Osteocyte (in vitro differentiated cells): Measurements from ENCODE around the gene ATP11C. TPM values are rescaled to one million over a fixed set of nuclear protein-coding genes. Genes with fewer than 3 reads are reported as not detected.

ENCODE experiments used
- DNase-seq: peaks from one replicate; pipeline ENCODE4 v3.0.0; 2021; ENCODE audit warnings: mixed read lengths; ENCODE audit not compliant: unreplicated experiment; ENCODE audit errors: extremely low spot score
- H3K27ac Mint-ChIP-seq: one replicate; pipeline ENCODE4 v1.8.0; 2021; ENCODE audit warnings: mild to moderate bottlenecking, mixed read lengths; ENCODE audit not compliant: unreplicated experiment
- H3K27me3 Mint-ChIP-seq: one replicate; pipeline ENCODE4 v1.8.0; 2021; ENCODE audit warnings: mixed read lengths; ENCODE audit not compliant: unreplicated experiment
- H3K36me3 Mint-ChIP-seq: one replicate; pipeline ENCODE4 v1.8.0; 2021; ENCODE audit warnings: mixed read lengths; ENCODE audit not compliant: unreplicated experiment
- H3K4me1 Mint-ChIP-seq: one replicate; pipeline ENCODE4 v1.8.0; 2021; ENCODE audit warnings: mixed read lengths; ENCODE audit not compliant: unreplicated experiment
- H3K4me3 Mint-ChIP-seq: one replicate; pipeline ENCODE4 v1.8.0; 2021; ENCODE audit warnings: mild to moderate bottlenecking, moderate library complexity, mixed read lengths; ENCODE audit not compliant: unreplicated experiment
- H3K9me3 Mint-ChIP-seq: one replicate; pipeline ENCODE4 v1.8.0; 2021; ENCODE audit warnings: mixed read lengths; ENCODE audit not compliant: unreplicated experiment
- total RNA-seq: library from RNA; stranded (reverse); gene quantifications from 2 replicates; pipeline ENCODE4 v1.2.1, GENCODE V29; 2021
- TF ChIP-seq, protein P1 (sequence below): fragments of 200-600 bp; sonication (generic); IDR thresholded peaks from 2 replicates; pipeline ENCODE4 v1.5.0; 2021; ENCODE audit warnings: antibody characterized with exemption, mild to moderate bottlenecking, moderate library complexity

ATP11C gene
- total RNA-seq, 1 donor from 2014 or later, result 24.1 TPM

DNA sequence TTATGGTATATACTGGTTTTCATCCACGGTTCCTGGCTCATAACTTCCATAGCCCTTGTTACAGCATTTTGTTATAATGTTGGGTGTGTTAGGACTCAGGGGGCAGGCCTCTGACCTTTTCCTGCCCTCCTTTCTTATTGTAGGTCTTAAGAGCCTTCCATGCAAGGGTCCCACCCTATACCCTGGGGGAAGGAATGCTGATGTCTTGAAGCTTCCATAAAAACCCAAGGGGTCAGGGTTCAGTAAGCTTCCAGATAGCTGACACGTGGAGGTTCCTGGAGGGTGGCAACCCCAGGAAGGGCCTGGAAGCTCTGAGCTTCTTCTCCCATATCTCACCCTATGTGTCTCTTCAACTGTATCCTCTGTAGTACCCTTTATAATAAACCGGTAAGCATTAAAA, 29.6 kb downstream of the ATP11C start:
- Mint-ChIP-seq H3K36me3 (no peaks in the 10 kb centered on the region), H3K27ac (no peak overlapping the region), H3K27me3 (no peaks in the 10 kb centered on the region), H3K4me3 (no peak overlapping the region), H3K9me3 (peaks cover 3% of the 10 kb centered on the region), H3K4me1 (peaks cover 18% of the 10 kb centered on the region)
- no peak for DNase-seq
- TF ChIP-seq, protein P1, sequence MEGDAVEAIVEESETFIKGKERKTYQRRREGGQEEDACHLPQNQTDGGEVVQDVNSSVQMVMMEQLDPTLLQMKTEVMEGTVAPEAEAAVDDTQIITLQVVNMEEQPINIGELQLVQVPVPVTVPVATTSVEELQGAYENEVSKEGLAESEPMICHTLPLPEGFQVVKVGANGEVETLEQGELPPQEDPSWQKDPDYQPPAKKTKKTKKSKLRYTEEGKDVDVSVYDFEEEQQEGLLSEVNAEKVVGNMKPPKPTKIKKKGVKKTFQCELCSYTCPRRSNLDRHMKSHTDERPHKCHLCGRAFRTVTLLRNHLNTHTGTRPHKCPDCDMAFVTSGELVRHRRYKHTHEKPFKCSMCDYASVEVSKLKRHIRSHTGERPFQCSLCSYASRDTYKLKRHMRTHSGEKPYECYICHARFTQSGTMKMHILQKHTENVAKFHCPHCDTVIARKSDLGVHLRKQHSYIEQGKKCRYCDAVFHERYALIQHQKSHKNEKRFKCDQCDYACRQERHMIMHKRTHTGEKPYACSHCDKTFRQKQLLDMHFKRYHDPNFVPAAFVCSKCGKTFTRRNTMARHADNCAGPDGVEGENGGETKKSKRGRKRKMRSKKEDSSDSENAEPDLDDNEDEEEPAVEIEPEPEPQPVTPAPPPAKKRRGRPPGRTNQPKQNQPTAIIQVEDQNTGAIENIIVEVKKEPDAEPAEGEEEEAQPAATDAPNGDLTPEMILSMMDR, result no peak

DNA sequence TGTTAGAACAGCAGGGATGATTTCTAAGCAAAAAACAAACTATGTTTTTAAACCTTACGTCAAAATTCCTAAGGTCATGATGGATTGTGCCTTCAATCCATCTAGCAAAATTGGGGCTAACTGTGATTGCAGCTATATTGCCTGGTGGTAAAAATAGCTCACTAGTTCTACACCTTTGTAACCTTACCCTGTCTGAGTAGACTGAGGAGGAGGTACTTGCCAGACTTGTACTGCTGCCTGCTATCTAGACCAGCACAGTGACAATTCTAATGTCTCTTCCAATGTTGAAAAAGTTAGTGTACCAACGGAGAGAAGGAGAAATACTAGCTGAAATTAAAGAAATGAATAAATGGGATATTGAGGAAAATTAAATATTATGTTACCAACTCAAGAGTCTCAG, 30.3 kb downstream of the ATP11C start:
- TF ChIP-seq, protein P1, result no peak
- Mint-ChIP-seq H3K9me3 (no peaks in the 10 kb centered on the region), H3K4me1 (peaks cover 23% of the 10 kb centered on the region), H3K27me3 (no peaks in the 10 kb centered on the region), H3K36me3 (no peaks in the 10 kb centered on the region), H3K27ac (no peak overlapping the region), H3K4me3 (no peak overlapping the region)
- no peak for DNase-seq

DNA sequence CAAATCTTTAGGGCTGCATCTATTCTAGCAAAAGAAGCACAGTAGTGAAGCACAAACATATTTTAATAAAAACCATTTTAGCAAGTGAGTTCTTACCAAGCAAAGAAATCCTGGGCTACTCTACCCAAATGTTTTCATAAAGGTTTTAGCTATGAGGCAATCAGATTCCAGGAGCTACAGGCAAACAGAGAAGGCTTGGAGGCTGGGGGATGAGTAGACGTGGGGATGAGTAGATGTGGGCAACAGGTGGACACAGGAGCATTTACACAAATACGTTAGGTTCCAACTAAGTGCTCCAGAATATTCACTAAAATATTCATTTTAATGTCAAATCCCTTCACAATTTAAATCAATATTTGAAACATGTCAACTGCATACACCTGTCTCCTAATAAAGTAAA, 34.5 kb downstream of the ATP11C start:
- DNase-seq, result no peak
- H3K4me3 Mint-ChIP-seq, result no peak overlapping the region
- H3K27ac Mint-ChIP-seq, result no peak overlapping the region
- no peaks in the 10 kb centered on the region for H3K36me3 Mint-ChIP-seq
- no peaks in the 10 kb centered on the region for H3K9me3 Mint-ChIP-seq
- H3K27me3 Mint-ChIP-seq, result no peaks in the 10 kb centered on the region
- TF ChIP-seq, protein P1, result no peak
- peaks cover 9% of the 10 kb centered on the region for H3K4me1 Mint-ChIP-seq

DNA sequence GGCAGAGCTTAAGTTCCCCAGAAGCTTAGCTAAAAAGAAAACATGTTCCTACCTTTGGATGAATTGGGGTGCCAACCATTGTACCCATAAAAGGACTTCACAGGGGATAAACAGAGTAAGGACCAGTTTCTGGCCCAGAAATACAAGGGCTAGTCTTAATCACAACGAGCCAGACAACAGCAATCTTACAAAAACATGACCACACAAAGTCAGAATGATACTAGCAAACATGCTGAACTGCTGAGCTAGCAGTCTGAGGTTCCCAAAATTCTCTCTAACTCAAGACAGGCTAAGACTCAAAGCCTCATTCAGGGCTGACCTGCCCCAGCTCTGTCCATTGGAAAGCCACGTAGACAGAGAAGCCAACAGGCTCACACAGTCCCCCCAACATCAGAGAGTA, 40.3 kb downstream of the ATP11C start:
- Mint-ChIP-seq H3K27me3 (no peaks in the 10 kb centered on the region), H3K36me3 (no peaks in the 10 kb centered on the region), H3K27ac (no peak overlapping the region), H3K9me3 (no peaks in the 10 kb centered on the region), H3K4me1 (peaks cover 16% of the 10 kb centered on the region), H3K4me3 (no peak overlapping the region)
- TF ChIP-seq, protein P1, result no peak
- DNase-seq, result no peak

DNA sequence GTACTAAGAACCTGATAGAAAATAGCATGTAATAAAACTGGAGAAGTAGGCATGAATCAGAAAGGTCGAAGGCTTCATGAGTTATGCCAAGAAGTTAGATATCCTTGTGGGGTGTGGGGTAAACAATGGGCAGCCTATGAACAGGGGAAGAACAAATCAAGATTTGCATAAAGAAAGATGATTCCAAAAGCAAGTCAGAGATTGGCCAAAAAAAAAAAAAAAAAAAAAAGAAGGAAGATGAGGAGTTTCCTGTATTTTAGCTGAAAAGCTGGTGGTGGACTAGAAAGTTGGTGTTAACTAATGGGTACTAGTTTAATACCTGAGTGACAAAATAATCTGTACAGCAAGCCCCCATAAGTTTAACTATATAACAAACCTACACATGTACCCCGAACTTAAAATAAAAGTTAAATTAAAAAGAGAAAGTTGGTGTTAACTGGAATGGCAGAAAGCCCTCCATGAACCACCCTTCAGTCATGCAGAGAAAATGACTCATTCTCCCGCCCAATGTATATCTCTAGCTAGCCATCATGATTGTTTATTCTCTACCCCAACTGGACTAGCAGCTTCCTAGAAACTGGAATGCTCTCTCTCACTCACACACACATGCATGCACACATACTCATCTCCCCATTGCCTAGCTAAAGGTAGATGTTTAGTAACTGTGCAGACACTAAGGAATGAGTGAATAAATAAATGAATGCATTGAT, 41.7 kb downstream of the ATP11C start:
- H3K4me1 Mint-ChIP-seq, result peaks cover 16% of the 10 kb centered on the region
- DNase-seq, result no peak
- no peaks in the 10 kb centered on the region for H3K27me3 Mint-ChIP-seq
- no peak overlapping the region for H3K4me3 Mint-ChIP-seq
- H3K9me3 Mint-ChIP-seq, result no peaks in the 10 kb centered on the region
- no peaks in the 10 kb centered on the region for H3K36me3 Mint-ChIP-seq
- TF ChIP-seq, protein P1, result no peak
- H3K27ac Mint-ChIP-seq, result peak overlapping the region; percentile 50
